Esophagus muscularis mucosa (tissue), 3 donors: ENCODE data around the gene ASMT.

Source experiments
- CTCF ChIP-seq, 3 experiments: fragments of 200-600 bp in 2 of 3; fragments of 450-650 bp in 1 of 3; sonication (generic) in 2 of 3; IDR thresholded peaks; one replicate each; pipeline ENCODE4 v1.5.1; 2017 to 2019; ENCODE audit warnings: antibody characterized with exemption in 3 of 3, mild to moderate bottlenecking in 2 of 3, moderate library complexity in 1 of 3
- POLR2A ChIP-seq: fragments of 450-650 bp; IDR thresholded peaks from one replicate; pipeline ENCODE4 v1.6.1; 2017; ENCODE audit warnings: antibody characterized with exemption, moderate library complexity, mild to moderate bottlenecking, low read depth

DNA sequence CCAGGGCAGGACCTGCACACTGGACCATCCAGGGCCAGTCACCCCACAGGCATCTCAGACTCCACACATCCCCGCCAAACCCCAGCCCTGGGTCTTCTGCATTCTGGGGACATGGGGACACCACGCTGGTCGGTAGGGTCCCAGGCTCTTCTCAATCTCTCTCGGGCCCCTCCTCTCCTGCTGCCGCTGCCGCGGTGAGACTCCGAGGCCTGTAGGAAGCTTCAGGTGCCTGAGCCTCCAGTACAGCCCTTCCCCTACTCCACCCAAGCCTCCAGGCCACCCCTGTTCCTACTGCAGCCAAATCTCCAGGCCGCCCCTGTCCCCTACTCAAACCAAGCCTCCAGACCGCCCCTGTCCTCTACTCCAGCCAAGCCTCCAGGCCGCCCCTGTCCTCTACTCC lies 5.5 kb upstream of the ASMT start:
- TF ChIP-seq CTCF (IDR thresholded peaks at IDR 0.05) (no peak), POLR2A (no peak)
